PC-9 (cell line): ENCODE measurements around the gene ADGRA3. TPM values are rescaled to one million over a fixed set of nuclear protein-coding genes. Genes with fewer than 3 reads are reported as not detected.

Source experiments
- BruUV-seq: library from RNA; stranded (reverse); fragments of 400-500 nt; replicated peaks from 2 replicates; lab custom pipeline; 2021; lab: Mats Ljungman, UMichigan
- CTCF ChIA-PET: fragments of 300-600 bp; sonication (Branson Sonifier 250); formaldehyde crosslinking; loops from one replicate; lab custom pipeline; 2022; ENCODE audit warnings: antibody characterized with exemption; lab: Charles Lee
- POLR2A ChIA-PET: fragments of 300-600 bp; sonication (Branson Sonifier 250); formaldehyde crosslinking; loops from one replicate; lab custom pipeline; 2022; ENCODE audit warnings: antibody characterized with exemption; ENCODE audit not compliant: unreplicated experiment; lab: Charles Lee
- DNase-seq, 2 experiments: peaks; one replicate each; pipeline versions ENCODE4 v3.0.0 to v3.0.0-alpha.2; 2015 to 2022; ENCODE audit warnings: mixed read lengths in 1 of 2
- H2AFZ ChIP-seq: fragments of 200-600 bp; sonication (generic); 2 replicates; pipeline ENCODE4 v1.8.1; 2017; ENCODE audit warnings: antibody characterized with exemption
- H3F3A ChIP-seq: fragments of 200-600 bp; sonication (generic); 2 replicates; pipeline ENCODE4 v1.8.1; 2017; ENCODE audit warnings: antibody characterized with exemption, mild to moderate bottlenecking, low read depth; ENCODE audit not compliant: insufficient read depth
- H3K27ac ChIP-seq: fragments of 200-600 bp; sonication (generic); 2 replicates; pipeline ENCODE4 v1.6.1; 2016; ENCODE audit warnings: mixed run types
- H3K27me3 ChIP-seq: fragments of 200-600 bp; sonication (generic); 2 replicates; pipeline ENCODE4 v1.6.1; 2016; ENCODE audit warnings: low read depth, mixed run types; ENCODE audit not compliant: insufficient read depth
- H3K36me3 ChIP-seq: fragments of 200-600 bp; sonication (generic); 2 replicates; pipeline ENCODE4 v1.6.1; 2016; ENCODE audit warnings: low read depth, mixed run types
- H3K4me1 ChIP-seq: fragments of 200-600 bp; sonication (generic); replicated peaks from 2 replicates; pipeline ENCODE4 v1.6.1; 2016; ENCODE audit warnings: mixed run types; ENCODE audit not compliant: insufficient read depth
- H3K4me2 ChIP-seq: fragments of 200-600 bp; sonication (generic); 2 replicates; pipeline ENCODE4 v1.6.1; 2017; ENCODE audit warnings: mixed run types
- H3K4me3 ChIP-seq: fragments of 200-600 bp; sonication (generic); 2 replicates; pipeline ENCODE4 v1.6.1; 2016; ENCODE audit warnings: mixed run types
- H3K79me2 ChIP-seq: fragments of 200-600 bp; sonication (generic); 2 replicates; pipeline ENCODE4 v1.6.1; 2017; ENCODE audit warnings: low read depth, mixed run types
- H3K9me2 ChIP-seq: fragments of 200-600 bp; sonication (generic); 2 replicates; pipeline ENCODE4 v1.8.1; 2017; ENCODE audit warnings: mild to moderate bottlenecking; ENCODE audit not compliant: insufficient read depth
- H3K9me3 ChIP-seq: fragments of 200-600 bp; sonication (generic); 2 replicates; pipeline ENCODE4 v1.8.1; 2016; ENCODE audit warnings: low read depth; ENCODE audit not compliant: insufficient read depth
- H4K20me1 ChIP-seq: fragments of 200-600 bp; sonication (generic); 2 replicates; pipeline ENCODE4 v1.8.1; 2017; ENCODE audit not compliant: insufficient read depth
- CTCF ChIP-seq: fragments of 200-600 bp; sonication (generic); conservative IDR thresholded peaks from 2 replicates; pipeline ENCODE4 v1.6.1; 2017; ENCODE audit warnings: mixed run types, antibody characterized with exemption, mild to moderate bottlenecking, moderate library complexity
- EZH2 ChIP-seq: fragments of 200-600 bp; sonication (generic); IDR thresholded peaks from 2 replicates; pipeline ENCODE4 v1.8.0; 2017; ENCODE audit warnings: antibody characterized with exemption, low read depth
- intact Hi-C: fragments of 100-400 bp; cut with micrococcal nuclease; formaldehyde crosslinking; loops from one replicate; pipeline ENCODE4 v1.10.0; 2022; ENCODE audit not compliant: unreplicated experiment
- total RNA-seq: library from RNA; stranded (reverse); gene quantifications from 2 replicates; pipeline ENCODE4 v1.2.3, GENCODE V29; 2021

Gene ADGRA3
- total RNA-seq, 1 experiment from 2014 or later, result 40.5 TPM

GRCh38 chr4:22430626-22431025 is 85.2 kb downstream of the ADGRA3 start:
- H3K79me2 ChIP-seq, result no peaks in the 10 kb centered on the region
- CTCF ChIA-PET, result no interaction called here
- H3K27ac ChIP-seq, result no peak overlapping the region
- H3K36me3 ChIP-seq, result no peaks in the 10 kb centered on the region
- H2AFZ ChIP-seq, result no peak overlapping the region
- no peaks in the 10 kb centered on the region for H3K9me2 ChIP-seq
- no peaks in the 10 kb centered on the region for H3F3A ChIP-seq
- no peak for DNase-seq
- POLR2A ChIA-PET, result no interaction called here
- no peak overlapping the region for H3K4me2 ChIP-seq
- intact Hi-C loops, result no loop called here
- no peaks in the 10 kb centered on the region for H3K27me3 ChIP-seq
- no TSS peak for BruUV-seq
- no peaks in the 10 kb centered on the region for H3K4me1 ChIP-seq
- H3K4me3 ChIP-seq, result no peak overlapping the region
- TF ChIP-seq CTCF (no peak), EZH2 (no peak)
- H4K20me1 ChIP-seq, result no peaks in the 10 kb centered on the region
- H3K9me3 ChIP-seq, result no peaks in the 10 kb centered on the region

- POLR2A ChIA-PET, result no interaction called here
- Histone ChIP-seq H3K9me3 (no peaks in the 10 kb centered on the region), H3F3A (no peaks in the 10 kb centered on the region), H3K27me3 (no peaks in the 10 kb centered on the region), H2AFZ (no peak overlapping the region), H3K36me3 (no peaks in the 10 kb centered on the region), H3K4me3 (no peak overlapping the region), H3K27ac (no peak overlapping the region), H3K4me1 (no peaks in the 10 kb centered on the region), H4K20me1 (no peaks in the 10 kb centered on the region), H3K79me2 (no peaks in the 10 kb centered on the region), H3K9me2 (no peaks in the 10 kb centered on the region), H3K4me2 (no peak overlapping the region)
- TF ChIP-seq CTCF (no peak), EZH2 (no peak)
- intact Hi-C loops, result no loop called here
- CTCF ChIA-PET, result no interaction called here
- DNase-seq, result no peak
- no TSS peak for BruUV-seq
Measured at GRCh38 chr4:22428441-22428840, 87.4 kb downstream of the ADGRA3 start.

GRCh38 chr4:22427675-22428074 is 88.2 kb downstream of the ADGRA3 start:
- no peaks in the 10 kb centered on the region for H3K27me3 ChIP-seq
- H3K9me2 ChIP-seq, result no peaks in the 10 kb centered on the region
- no peaks in the 10 kb centered on the region for H4K20me1 ChIP-seq
- BruUV-seq, result no TSS peak
- no peaks in the 10 kb centered on the region for H3K9me3 ChIP-seq
- no peaks in the 10 kb centered on the region for H3F3A ChIP-seq
- no peak overlapping the region for H3K4me2 ChIP-seq
- ChIA-PET POLR2A (no interaction called here), CTCF (no interaction called here)
- no peak overlapping the region for H3K4me3 ChIP-seq
- H2AFZ ChIP-seq, result no peak overlapping the region
- H3K36me3 ChIP-seq, result no peaks in the 10 kb centered on the region
- H3K4me1 ChIP-seq, result no peaks in the 10 kb centered on the region
- H3K79me2 ChIP-seq, result no peaks in the 10 kb centered on the region
- no peak overlapping the region for H3K27ac ChIP-seq
- no peak for DNase-seq
- no peak for TF ChIP-seq EZH2
- TF ChIP-seq CTCF, result no peak
- intact Hi-C loops, result no loop called here
